GM18519 (cell line): ENCODE results near the gene RALY.
A peak's percentile ranks its signal among the peaks of the same experiment; 100 is the strongest.

Experiments
- ATAC-seq: cut with Tn5 transposase; IDR thresholded peaks from one replicate; pipeline ENCODE4 v1.9.1; 2021; ENCODE audit warnings: mild to moderate bottlenecking, moderate library complexity; ENCODE audit not compliant: unreplicated experiment, low FRiP score

Gene RALY

GRCh38 chr20:34098570-34098969, 104.9 kb downstream of the RALY start:
- ATAC-seq: no peak

GRCh38 chr20:34099675-34100074, 106.0 kb downstream of the RALY start:
- no peak for ATAC-seq

GRCh38 chr20:34100576-34100975, 106.9 kb downstream of the RALY start:
- ATAC-seq: no peak

GRCh38 chr20:34102342-34102741, 108.6 kb downstream of the RALY start:
- no peak for ATAC-seq

DNA sequence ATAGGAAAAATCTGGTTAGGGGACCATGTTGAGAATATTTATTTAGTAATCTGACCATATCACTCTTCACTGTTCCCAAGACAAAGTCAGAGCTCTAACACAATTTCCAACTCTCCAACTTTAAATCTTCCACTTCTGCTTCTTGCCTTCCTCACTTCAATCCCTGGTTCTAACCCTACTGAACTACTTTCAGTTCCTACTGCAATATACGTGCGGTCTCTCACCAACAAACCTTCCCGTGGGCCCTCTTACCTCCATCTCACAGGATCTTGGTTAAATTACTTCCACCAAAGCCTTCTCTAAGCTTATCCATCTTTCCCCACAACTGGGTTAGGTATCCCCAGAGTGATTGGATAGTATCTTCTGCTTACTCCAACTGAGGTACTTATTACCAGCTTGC, 110.3 kb downstream of the RALY start:
- ATAC-seq: no peak

- no peak for ATAC-seq
Observed at GRCh38 chr20:34105978-34106675, 112.4 kb downstream of the RALY start.

DNA sequence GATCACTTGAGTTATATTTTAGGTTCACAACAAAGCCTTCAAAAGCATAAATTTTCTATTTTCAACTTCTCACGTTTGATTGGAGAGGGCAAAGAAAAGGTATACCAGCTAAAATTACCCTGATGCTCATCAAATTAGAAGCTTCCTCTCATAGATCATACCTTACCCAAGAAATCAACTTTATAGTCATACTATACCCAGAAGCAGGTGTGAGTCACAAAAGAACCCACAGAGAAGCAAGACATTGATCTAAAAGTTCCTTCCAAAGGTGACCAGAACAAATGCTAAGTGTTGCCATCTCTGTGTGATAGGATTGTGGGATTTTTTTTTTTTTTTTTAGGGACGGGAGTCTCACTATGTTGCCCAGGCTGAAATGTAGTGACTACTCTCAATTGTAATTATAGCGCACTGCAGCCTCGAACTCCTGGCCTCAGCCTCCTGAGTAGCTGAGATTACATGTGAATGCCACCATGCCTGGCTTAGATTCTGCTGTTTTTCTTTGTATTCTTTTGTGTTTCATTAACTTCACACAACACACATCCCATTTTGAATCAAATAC, 115.0 kb downstream of the RALY start:
- ATAC-seq: no peak

- no peak for ATAC-seq
Observed at GRCh38 chr20:34109442-34109841, 115.7 kb downstream of the RALY start.

DNA sequence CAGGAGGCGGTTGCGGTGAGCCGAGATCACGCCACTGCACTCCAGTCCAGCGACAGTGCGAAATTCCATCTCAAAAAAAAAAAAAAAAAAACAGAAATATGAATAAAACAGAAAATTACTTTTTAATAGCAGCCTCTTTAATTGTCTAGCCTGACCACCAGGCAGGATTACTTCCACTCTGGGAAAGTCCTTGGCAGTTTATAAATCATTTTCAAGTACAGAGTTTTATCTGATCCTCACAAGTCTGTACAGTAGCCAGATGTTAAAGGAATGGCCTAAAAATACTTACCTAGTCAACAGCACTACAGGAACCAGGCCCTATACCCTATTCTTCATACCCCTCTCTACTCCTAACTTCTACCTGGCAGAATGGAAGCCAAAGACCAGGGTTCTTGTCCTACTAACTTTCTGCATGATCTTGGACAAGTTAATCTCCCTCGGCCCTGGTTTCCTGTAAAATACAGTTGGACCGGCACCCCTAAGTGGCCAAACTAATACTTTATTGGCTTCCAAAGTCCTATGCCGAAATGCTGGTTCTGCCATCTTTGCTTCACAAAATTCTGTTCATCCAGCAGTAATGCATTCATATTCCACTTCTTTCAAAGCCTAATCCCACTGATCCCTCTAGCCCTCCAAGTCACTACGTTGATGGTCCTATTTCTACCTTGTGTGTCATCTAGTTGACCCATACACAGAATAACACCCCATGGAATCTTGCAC, 116.5 kb downstream of the RALY start:
- no peak for ATAC-seq

DNA sequence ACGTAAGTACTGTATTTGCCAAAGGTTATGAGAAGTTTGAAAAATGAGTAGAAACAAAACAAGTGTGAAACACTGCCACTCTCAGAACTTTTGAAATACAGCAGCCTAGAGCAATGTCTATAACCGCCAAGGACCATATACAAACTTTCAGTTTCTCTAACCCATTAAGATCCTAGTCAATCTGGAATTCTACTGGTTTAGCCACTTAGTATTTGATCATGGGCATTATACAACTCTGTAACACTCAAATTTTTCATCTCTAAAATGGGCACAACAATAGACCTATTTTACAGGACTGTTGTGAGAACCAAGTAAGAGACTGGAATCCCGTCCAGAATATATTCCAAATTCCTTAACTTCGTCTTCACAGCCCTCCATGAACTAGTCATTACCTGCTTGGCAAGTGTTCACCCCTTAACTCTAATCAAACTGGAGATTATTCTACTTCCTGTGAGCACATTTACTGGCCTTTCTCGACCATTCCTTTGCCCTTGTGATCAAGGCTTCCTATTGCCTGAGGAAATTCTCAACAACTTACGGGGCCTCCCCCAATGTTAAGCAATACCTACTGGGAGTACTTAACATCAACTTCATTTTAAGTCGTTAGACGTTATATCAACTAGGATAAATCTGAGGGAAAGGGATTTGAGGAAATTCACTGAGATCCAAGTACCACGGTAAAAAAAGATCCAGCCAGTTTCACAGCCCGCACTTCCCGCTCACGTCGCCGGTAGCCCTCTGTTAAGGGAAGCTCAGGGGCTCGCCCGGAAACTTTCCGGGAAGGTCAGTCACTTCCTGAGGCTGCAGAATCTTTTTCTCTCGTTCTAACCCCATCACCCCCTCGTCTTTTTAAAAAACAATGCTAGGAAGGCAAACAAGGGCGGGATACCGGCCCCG, 117.3 kb downstream of the RALY start:
- ATAC-seq: no peak

DNA sequence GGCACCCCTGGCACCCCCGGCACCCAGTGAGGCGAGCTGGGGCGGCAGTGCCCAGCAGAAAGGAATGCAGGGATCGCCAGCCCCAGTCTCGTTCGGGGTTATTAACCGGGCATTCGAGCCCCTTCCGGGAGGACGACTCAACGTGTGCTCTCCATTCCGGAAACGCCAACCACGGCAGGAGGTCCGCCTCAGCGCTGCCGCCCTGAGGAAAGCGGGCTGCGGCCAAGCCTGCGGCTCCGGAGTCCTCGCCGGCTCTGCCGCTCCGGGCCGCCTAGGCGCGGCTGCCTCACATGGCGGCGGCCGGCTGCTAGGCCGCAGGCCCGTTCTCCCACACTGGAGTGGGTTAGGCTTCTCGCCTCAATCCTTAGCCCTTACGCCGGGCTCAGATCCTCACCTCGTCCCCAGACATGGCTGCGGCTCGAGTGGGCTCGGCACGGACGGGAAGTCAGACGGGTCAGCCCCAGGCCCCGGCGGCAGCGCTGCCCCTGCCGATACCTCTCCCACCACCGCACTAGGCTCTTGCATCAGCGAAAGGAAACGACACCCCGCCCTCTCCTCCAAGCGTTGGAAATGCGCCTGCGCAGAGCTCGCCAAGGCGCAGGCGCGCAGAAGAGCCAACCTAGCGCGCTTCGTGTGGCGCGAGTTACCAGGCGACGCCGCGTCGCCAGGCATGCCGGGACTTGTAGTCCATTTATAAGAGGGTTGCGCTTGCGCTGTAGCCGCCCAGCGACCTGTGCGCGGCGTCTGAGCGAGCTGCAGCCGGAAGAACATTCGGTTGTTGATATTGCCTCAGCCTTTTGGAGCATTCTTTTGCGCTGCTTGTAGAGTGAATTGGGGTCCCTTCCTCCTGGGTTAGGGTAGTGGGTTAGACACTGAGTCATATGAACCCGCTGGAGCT, 118.2 kb downstream of the RALY start, which contains the start of gene EIF2S2:
Gene EIF2S2 (minus strand): TSS at position 542 of the 898 bp plus-strand sequence. CDS start 133 bp downstream, at position 409.
- peak; percentile 87 for ATAC-seq

DNA sequence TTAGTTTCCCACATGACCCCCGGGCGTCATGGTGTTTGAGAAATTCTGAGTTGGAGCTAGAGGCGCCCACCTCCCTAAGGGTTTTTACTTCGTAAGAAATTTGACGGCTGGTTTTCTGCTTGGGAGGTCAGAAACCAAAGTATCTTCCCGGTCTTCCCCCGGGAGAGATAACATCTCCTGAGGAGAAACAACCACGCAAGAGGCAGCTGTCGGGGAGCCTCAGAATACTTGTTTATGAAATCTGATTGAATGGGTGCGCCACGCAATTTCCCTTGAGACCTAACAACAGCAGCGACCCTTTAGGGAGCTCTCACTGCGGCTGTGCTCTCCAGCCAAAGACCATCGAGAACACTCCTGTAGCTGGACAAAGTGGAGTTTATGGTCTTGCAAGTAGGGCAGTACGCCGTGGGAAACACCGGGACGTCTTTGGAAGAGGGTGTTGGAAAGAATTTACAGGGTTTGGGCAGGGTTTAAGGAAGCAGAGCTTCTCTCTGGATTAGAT, 118.9 kb downstream of the RALY start:
- no peak for ATAC-seq

- ATAC-seq: no peak
Observed at GRCh38 chr20:34114809-34115208, 121.1 kb downstream of the RALY start.

DNA sequence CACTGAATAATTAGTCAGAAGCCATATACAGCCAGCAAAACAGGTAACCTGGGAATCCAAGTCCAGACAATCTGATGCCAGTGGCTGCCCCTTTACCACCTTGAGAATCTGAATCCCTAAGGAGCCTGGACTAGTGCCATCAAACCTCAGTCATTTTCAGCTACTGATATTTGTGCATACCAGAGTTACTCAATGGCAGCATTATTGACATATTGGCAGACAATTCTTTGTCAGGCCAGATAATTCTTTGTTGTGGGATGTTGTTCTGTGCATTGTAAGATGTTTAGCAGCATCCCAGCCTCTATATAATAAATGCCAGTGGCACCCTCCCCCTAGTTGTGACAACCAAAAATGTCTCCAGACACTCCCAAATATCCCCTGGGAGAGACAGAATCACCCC, 121.5 kb downstream of the RALY start:
- no peak for ATAC-seq

DNA sequence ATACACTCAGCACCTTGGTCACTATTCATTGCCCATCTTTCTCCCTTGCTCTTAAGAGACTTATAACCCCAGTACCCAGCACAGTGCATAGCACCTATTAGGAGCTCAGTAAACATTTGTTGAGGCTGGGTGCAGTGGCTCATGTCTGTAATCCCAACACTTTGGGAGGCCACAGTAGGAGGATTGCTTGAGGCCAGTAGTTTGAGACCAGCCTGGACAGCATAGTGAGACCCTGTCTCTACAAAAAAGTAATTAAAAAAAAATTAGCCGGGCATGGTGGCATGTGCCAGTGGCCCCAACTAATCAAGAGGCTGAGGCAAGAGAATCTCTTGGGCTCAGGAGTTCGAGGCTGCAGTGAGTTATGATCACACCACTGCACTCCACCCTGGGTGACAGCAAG, 126.5 kb downstream of the RALY start:
- no peak for ATAC-seq

- no peak for ATAC-seq
Observed at GRCh38 chr20:34122274-34122980, 128.7 kb downstream of the RALY start.

GRCh38 chr20:34123309-34123708, 129.6 kb downstream of the RALY start:
- ATAC-seq: no peak

DNA sequence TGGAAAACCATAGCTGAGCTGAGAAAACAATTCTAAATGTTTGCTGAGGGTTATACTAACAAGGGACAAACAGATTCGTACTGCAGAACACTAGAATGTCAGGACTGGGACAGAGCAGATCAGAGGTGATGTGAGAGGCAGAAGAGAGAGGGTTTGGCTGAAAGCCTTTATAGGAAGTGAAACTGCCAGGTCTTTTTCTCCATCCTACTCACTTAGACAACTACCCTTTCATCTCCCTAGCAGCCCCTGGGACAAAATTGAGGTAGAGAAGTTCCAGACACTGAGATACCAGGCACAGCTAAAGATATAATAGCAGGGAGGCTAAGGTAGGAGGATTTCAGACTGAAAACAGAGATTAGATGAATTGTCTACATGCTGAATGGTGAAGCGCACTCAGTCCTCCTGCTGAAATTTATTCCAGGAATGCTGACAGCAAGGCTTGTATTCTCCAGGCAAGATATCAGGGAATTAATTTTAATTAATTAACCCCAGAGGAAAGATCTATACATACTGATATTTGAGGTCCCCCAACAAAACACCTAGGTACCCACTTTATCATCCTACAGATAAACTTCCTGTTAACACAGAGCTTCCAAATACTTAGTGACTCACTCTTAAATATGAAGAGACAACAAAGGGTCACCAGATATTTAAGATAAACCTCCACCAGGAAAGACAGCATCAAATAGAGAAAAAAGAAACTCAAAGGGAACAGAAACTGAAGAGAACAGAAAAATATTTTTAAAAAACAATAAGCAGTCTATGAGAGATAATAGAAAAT, 130.9 kb downstream of the RALY start:
- no peak for ATAC-seq
